OCI-LY1 (cell line): ENCODE results near the gene TMEM181.

Source experiments
- H2AFZ ChIP-seq: fragments of 200-600 bp; sonication (generic), shearing (Covaris generic); 2 replicates; pipeline ENCODE4 v1.6.0; 2014; ENCODE audit warnings: antibody characterized with exemption, mild to moderate bottlenecking, low read length
- H3F3A ChIP-seq: fragments of 200-600 bp; sonication (generic), shearing (Covaris generic); 2 replicates; pipeline ENCODE4 v1.6.0; 2014; ENCODE audit warnings: mild to moderate bottlenecking, antibody characterized with exemption, low read length, moderate library complexity; ENCODE audit not compliant: insufficient read depth
- H3K27ac ChIP-seq: fragments of 200-600 bp; sonication (generic); 2 replicates; pipeline ENCODE4 v1.5.1; 2014; ENCODE audit warnings: low read length, mixed run types, mild to moderate bottlenecking, low read depth; ENCODE audit not compliant: poor library complexity, severe bottlenecking
- H3K27me3 ChIP-seq: fragments of 200-600 bp; sonication (generic); 2 replicates; pipeline ENCODE4 v1.6.0; 2014; ENCODE audit warnings: antibody characterized with exemption, mild to moderate bottlenecking, low read length, moderate library complexity; ENCODE audit not compliant: insufficient read depth
- H3K36me3 ChIP-seq: fragments of 200-600 bp; sonication (generic); 2 replicates; pipeline ENCODE4 v1.6.1; 2014; ENCODE audit warnings: mild to moderate bottlenecking, antibody characterized with exemption, low read length, moderate library complexity, mixed read lengths; ENCODE audit not compliant: insufficient read depth
- H3K4me1 ChIP-seq: fragments of 200-600 bp; sonication (generic); 2 replicates; pipeline ENCODE4 v1.5.1; 2014; ENCODE audit warnings: mild to moderate bottlenecking, low read length, moderate library complexity; ENCODE audit not compliant: insufficient read depth, severe bottlenecking
- H3K4me2 ChIP-seq: fragments of 200-600 bp; sonication (generic), shearing (Covaris generic); 2 replicates; pipeline ENCODE4 v1.6.1; 2014; ENCODE audit warnings: low read length
- H3K4me3 ChIP-seq: fragments of 200-600 bp; sonication (generic); 2 replicates; pipeline ENCODE4 v1.5.1; 2014; ENCODE audit warnings: low read length, low read depth, mild to moderate bottlenecking, mixed read lengths; ENCODE audit not compliant: poor library complexity, severe bottlenecking
- H3K79me2 ChIP-seq: fragments of 200-600 bp; shearing (Covaris generic); 2 replicates; pipeline ENCODE4 v1.6.1; 2016; ENCODE audit warnings: mixed run types, low read length, mixed read lengths; ENCODE audit not compliant: insufficient read depth
- H3K9ac ChIP-seq: fragments of 200-600 bp; sonication (generic), shearing (Covaris generic); 2 replicates; pipeline ENCODE4 v1.6.1; 2014; ENCODE audit warnings: mild to moderate bottlenecking, low read length, mixed read lengths
- H3K9me2 ChIP-seq: fragments of 200-600 bp; sonication (generic), shearing (Covaris generic); 2 replicates; pipeline ENCODE4 v1.6.1; 2014; ENCODE audit warnings: low read depth, mild to moderate bottlenecking, low read length, mixed read lengths
- H3K9me3 ChIP-seq: fragments of 200-600 bp; shearing (Covaris generic); 2 replicates; pipeline ENCODE4 v1.6.1; 2014; ENCODE audit warnings: low read length, mixed read lengths
- H4K20me1 ChIP-seq: fragments of 200-600 bp; sonication (generic), shearing (Covaris generic); 2 replicates; pipeline ENCODE4 v1.6.0; 2016; ENCODE audit warnings: mild to moderate bottlenecking, low read length; ENCODE audit not compliant: insufficient read depth
- CTCF ChIP-seq: fragments of 200-600 bp; sonication (generic), shearing (Covaris generic); IDR thresholded peaks from 2 replicates; pipeline ENCODE4 v1.5.1; 2017; ENCODE audit warnings: mild to moderate bottlenecking, antibody characterized with exemption, low read length, moderate library complexity, mixed read lengths
- EZH2 ChIP-seq: fragments of 200-600 bp; sonication (generic), shearing (Covaris generic); IDR thresholded peaks from 2 replicates; pipeline ENCODE4 v1.8.0; 2017; ENCODE audit warnings: borderline replicate concordance, mixed run types, mild to moderate bottlenecking, antibody characterized with exemption, low read length, moderate library complexity, mixed read lengths

TMEM181 gene

GRCh38 chr6:158638324-158638854, 78.5 kb downstream of the TMEM181 start:
- Histone ChIP-seq H3K4me1 (peaks cover 11% of the 10 kb centered on the region), H3K9me2 (no peaks in the 10 kb centered on the region), H2AFZ (no peak overlapping the region), H3K27ac (no peak overlapping the region), H3K9me3 (no peaks in the 10 kb centered on the region), H3K4me2 (no peak overlapping the region), H3K9ac (no peak overlapping the region), H4K20me1 (no peaks in the 10 kb centered on the region), H3F3A (no peaks in the 10 kb centered on the region), H3K36me3 (peaks cover 41% of the 10 kb centered on the region), H3K79me2 (peaks cover 9% of the 10 kb centered on the region; the same call in 1 of the 2 replicates), H3K4me3 (no peak overlapping the region), H3K27me3 (no peaks in the 10 kb centered on the region)
- no peak for TF ChIP-seq CTCF
- no peak for TF ChIP-seq EZH2

- Histone ChIP-seq H3K4me3 (no peak overlapping the region), H2AFZ (no peak overlapping the region), H3K27me3 (no peaks in the 10 kb centered on the region), H3K36me3 (peaks cover 39% of the 10 kb centered on the region), H3K9me3 (no peaks in the 10 kb centered on the region), H3K4me1 (peaks cover 13% of the 10 kb centered on the region), H3K27ac (no peak overlapping the region), H3F3A (no peaks in the 10 kb centered on the region), H3K9ac (no peak overlapping the region), H3K9me2 (no peaks in the 10 kb centered on the region), H4K20me1 (no peaks in the 10 kb centered on the region), H3K4me2 (no peak overlapping the region), H3K79me2 (peaks cover 10% of the 10 kb centered on the region; the same call in 1 of the 2 replicates)
- TF ChIP-seq CTCF (no peak), EZH2 (no peak)
Observed at GRCh38 chr6:158639056-158639455, 79.2 kb downstream of the TMEM181 start.

- H3K9me2 ChIP-seq: no peaks in the 10 kb centered on the region
- H3F3A ChIP-seq: no peaks in the 10 kb centered on the region
- no peak overlapping the region for H3K27ac ChIP-seq
- TF ChIP-seq EZH2: no peak
- no peak for TF ChIP-seq CTCF
- H3K36me3 ChIP-seq: peaks cover 25% of the 10 kb centered on the region
- no peaks in the 10 kb centered on the region for H3K9me3 ChIP-seq
- no peak overlapping the region for H3K9ac ChIP-seq
- H2AFZ ChIP-seq: no peak overlapping the region
- H3K4me1 ChIP-seq: peaks cover 22% of the 10 kb centered on the region
- H3K4me2 ChIP-seq: no peak overlapping the region
- H4K20me1 ChIP-seq: no peaks in the 10 kb centered on the region
- H3K27me3 ChIP-seq: no peaks in the 10 kb centered on the region
- H3K4me3 ChIP-seq: no peak overlapping the region
- H3K79me2 ChIP-seq: peaks cover 10% of the 10 kb centered on the region; the same call in 1 of the 2 replicates
Observed at GRCh38 chr6:158640519-158640918, 80.6 kb downstream of the TMEM181 start.
